Keratinocyte (primary cell): ENCODE measurements around the gene ACVR1B. TPM values are rescaled to one million over a fixed set of nuclear protein-coding genes. Genes with fewer than 3 reads are reported as not detected.

Experiments
- DNase-seq: peaks from one replicate; pipeline ENCODE4 v3.0.0-alpha.2; 2011; ENCODE audit warnings: low read depth, missing footprints, low spot score
- FAIRE-seq: peaks from 2 replicates; lab custom pipeline; 2011; peaks lifted over from hg19 to GRCh38; lab: Jason Lieb, UNC
- H2AFZ ChIP-seq: 2 replicates; pipeline ENCODE4 v1.6.0; 2012; ENCODE audit warnings: low read length, control low read depth, inconsistent platforms; ENCODE audit not compliant: control insufficient read depth
- H3K27ac ChIP-seq: 2 replicates; pipeline ENCODE4 v1.5.1; 2011; ENCODE audit warnings: low read length; ENCODE audit not compliant: control insufficient read depth, insufficient read depth
- H3K27me3 ChIP-seq: 3 replicates; pipeline ENCODE4 v1.6.0; 2011; ENCODE audit warnings: low read length; ENCODE audit not compliant: control insufficient read depth, insufficient read depth; ENCODE audit errors: extremely low read depth
- H3K36me3 ChIP-seq, 2 experiments: 2 replicates in 1 of 2; 3 replicates in 1 of 2; pipeline ENCODE4 v1.5.1; 2011; ENCODE audit warnings: low read length in 2 of 2, mild to moderate bottlenecking in 1 of 2; ENCODE audit not compliant: control insufficient read depth in 2 of 2, insufficient read depth in 2 of 2; ENCODE audit errors: extremely low read depth in 1 of 2
- H3K4me1 ChIP-seq: 3 replicates; pipeline ENCODE4 v1.5.1; 2011; ENCODE audit warnings: low read length; ENCODE audit not compliant: control insufficient read depth, insufficient read depth; ENCODE audit errors: extremely low read depth
- H3K4me2 ChIP-seq: 3 replicates; pipeline ENCODE4 v1.6.0; 2011; ENCODE audit warnings: low read depth, low read length; ENCODE audit not compliant: control insufficient read depth, insufficient read depth; ENCODE audit errors: extremely low read depth
- H3K4me3 ChIP-seq, 3 experiments: fragments of 200-600 bp in 1 of 3; sonication (generic) in 1 of 3; 2 replicates in 2 of 3; 3 replicates in 1 of 3; pipeline ENCODE4 v1.5.1; 2011 to 2016; ENCODE audit warnings: low read length in 3 of 3, mild to moderate bottlenecking in 3 of 3, control low read depth in 2 of 3, inconsistent platforms in 1 of 3, low read depth in 1 of 3, mixed read lengths in 1 of 3, mixed run types in 1 of 3, moderate library complexity in 1 of 3; ENCODE audit not compliant: control insufficient read depth in 2 of 3, insufficient read depth in 2 of 3; ENCODE audit errors: extremely low read depth in 1 of 3
- H3K79me2 ChIP-seq: 2 replicates; pipeline ENCODE4 v1.6.0; 2012; ENCODE audit warnings: low read length; ENCODE audit not compliant: control insufficient read depth, insufficient read depth
- H3K9ac ChIP-seq: 3 replicates; pipeline ENCODE4 v1.6.0; 2011; ENCODE audit warnings: low read length; ENCODE audit not compliant: control insufficient read depth, insufficient read depth; ENCODE audit errors: extremely low read depth
- H3K9me1 ChIP-seq: 3 replicates; pipeline ENCODE4 v1.6.0; 2011; ENCODE audit warnings: low read length; ENCODE audit not compliant: control insufficient read depth, insufficient read depth; ENCODE audit errors: extremely low read depth
- H3K9me3 ChIP-seq: 2 replicates; pipeline ENCODE4 v1.5.1; 2012; ENCODE audit warnings: low read depth, low read length; ENCODE audit not compliant: control insufficient read depth
- H4K20me1 ChIP-seq: 3 replicates; pipeline ENCODE4 v1.6.0; 2011; ENCODE audit warnings: low read length; ENCODE audit not compliant: control insufficient read depth, insufficient read depth; ENCODE audit errors: extremely low read depth
- EZH2 ChIP-seq: IDR thresholded peaks from one replicate; pipeline ENCODE4 v1.6.1; 2012; ENCODE audit warnings: inconsistent platforms, mild to moderate bottlenecking, low read length, moderate library complexity
- dilution Hi-C: fragments of 300-500 bp; cut with MboI; formaldehyde crosslinking; loops from one replicate; pipeline ENCODE4 v1.7.0; 2020; ENCODE audit warnings: low sequenced_read_pairs; ENCODE audit not compliant: extremely low pct_ligation_motif_present
- polyA plus RNA-seq, 5 experiments: library from polyadenylated mRNA; depleted of rRNA in 3 of 5; stranded (reverse) in 3 of 5; stranded (forward) in 1 of 5; unstranded in 1 of 5; fragments of >200 nt; gene quantifications; 1 replicate in 1 of 5; 2 replicates in 3 of 5; 3 replicates in 1 of 5; pipeline versions ENCODE4 v1.2.1 to v1.2.3, GENCODE V29; 2011 to 2012; ENCODE audit warnings: missing spikeins in 2 of 5, low read depth in 1 of 5, low replicate concordance in 1 of 5
- TF ChIP-seq, protein P1 (sequence below), 3 experiments: IDR thresholded peaks in 1 of 3; conservative IDR thresholded peaks in 1 of 3; optimal IDR thresholded peaks in 1 of 3; 2 replicates in 2 of 3; 3 replicates in 1 of 3; pipeline versions ENCODE3 to v1.5.1; 2011; ENCODE audit warnings: low read length in 3 of 3, mild to moderate bottlenecking in 3 of 3, moderate library complexity in 2 of 3, control low read depth in 1 of 3, inconsistent platforms in 1 of 3; ENCODE audit not compliant: insufficient read depth in 2 of 3; ENCODE audit errors: extremely low read depth in 1 of 3

The ACVR1B gene
- polyA plus RNA-seq, 1 donor (not counting 4 experiments of a cell fraction or from before 2014, with no cell fraction given): 12.7 TPM

DNA sequence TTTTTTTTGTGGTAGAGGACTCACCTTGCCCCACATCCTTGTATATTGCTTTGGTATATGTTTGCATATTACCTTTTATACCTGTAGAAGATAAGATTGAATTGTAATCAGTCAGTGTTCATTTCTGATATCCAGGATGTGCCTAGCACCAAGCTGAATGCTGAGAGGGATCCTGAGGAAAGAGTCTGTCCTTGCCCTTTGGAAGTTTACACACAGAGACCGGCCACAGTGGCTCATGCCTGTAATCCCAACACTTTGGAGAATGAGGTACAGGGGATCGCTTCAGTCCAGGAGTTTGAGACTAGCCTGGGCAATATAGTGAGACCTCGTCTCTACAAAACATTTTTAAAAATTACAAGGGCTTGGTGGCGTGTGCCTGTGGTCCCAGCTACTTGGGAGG lies 8.4 kb downstream of the ACVR1B start:
- Histone ChIP-seq H3K4me2 (no peak overlapping the region), H4K20me1 (peaks cover 3% of the 10 kb centered on the region), H3K9ac (no peak overlapping the region), H3K9me3 (no peaks in the 10 kb centered on the region), H3K4me1 (peaks cover 23% of the 10 kb centered on the region), H3K79me2 (peaks cover 69% of the 10 kb centered on the region), H3K27me3 (no peaks in the 10 kb centered on the region), H3K4me3 (no peak overlapping the region), H3K9me1 (no peaks in the 10 kb centered on the region), H3K27ac (no peak overlapping the region), H2AFZ (no peak overlapping the region), H3K36me3 (peaks cover 0 to 2% of the 10 kb centered on the region in 2 experiments)
- no peak for DNase-seq
- no peak for TF ChIP-seq EZH2
- TF ChIP-seq, protein P1, sequence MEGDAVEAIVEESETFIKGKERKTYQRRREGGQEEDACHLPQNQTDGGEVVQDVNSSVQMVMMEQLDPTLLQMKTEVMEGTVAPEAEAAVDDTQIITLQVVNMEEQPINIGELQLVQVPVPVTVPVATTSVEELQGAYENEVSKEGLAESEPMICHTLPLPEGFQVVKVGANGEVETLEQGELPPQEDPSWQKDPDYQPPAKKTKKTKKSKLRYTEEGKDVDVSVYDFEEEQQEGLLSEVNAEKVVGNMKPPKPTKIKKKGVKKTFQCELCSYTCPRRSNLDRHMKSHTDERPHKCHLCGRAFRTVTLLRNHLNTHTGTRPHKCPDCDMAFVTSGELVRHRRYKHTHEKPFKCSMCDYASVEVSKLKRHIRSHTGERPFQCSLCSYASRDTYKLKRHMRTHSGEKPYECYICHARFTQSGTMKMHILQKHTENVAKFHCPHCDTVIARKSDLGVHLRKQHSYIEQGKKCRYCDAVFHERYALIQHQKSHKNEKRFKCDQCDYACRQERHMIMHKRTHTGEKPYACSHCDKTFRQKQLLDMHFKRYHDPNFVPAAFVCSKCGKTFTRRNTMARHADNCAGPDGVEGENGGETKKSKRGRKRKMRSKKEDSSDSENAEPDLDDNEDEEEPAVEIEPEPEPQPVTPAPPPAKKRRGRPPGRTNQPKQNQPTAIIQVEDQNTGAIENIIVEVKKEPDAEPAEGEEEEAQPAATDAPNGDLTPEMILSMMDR (optimal IDR thresholded peaks at IDR 0.05 in 1 of 3, IDR thresholded peaks at IDR 0.05 in 1 of 3, conservative IDR thresholded peaks at IDR 0.05 in 1 of 3; ENCODE audit: extremely low read depth in 1 of 3, insufficient read depth in 2 of 3, low read length in 3 of 3): no peak
- dilution Hi-C loops: no loop called here
- FAIRE-seq: no peak

DNA sequence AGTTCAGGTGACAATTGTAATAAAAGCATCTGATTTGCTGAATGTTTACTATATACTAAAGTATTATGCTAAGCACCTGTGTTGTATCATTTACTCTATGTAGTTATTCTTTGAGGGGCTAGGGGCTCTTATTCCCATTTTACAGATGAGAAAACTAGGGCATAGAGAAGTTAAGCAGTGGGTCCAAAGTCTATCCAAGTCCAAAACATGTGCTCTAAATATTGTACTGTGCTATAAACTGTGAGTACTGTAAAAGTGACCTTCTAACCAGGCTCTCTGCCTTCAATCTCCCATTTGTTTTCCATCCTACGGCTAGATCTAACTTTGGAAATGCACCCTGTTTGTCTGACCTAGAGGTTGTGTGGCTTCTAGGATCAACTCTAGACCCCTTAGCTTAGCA lies 9.0 kb downstream of the ACVR1B start:
- H3K79me2 ChIP-seq: peaks cover 70% of the 10 kb centered on the region
- TF ChIP-seq, protein P1 (optimal IDR thresholded peaks at IDR 0.05 in 1 of 3, IDR thresholded peaks at IDR 0.05 in 1 of 3, conservative IDR thresholded peaks at IDR 0.05 in 1 of 3; ENCODE audit: extremely low read depth in 1 of 3, insufficient read depth in 2 of 3, low read length in 3 of 3): no peak
- TF ChIP-seq EZH2: no peak

More for the DNA sequence above, 9.0 kb downstream of the ACVR1B start:
- no peak overlapping the region for H3K27ac ChIP-seq
- H3K36me3 ChIP-seq: peaks cover 0 to 2% of the 10 kb centered on the region in 2 experiments
- no peak overlapping the region for H3K9ac ChIP-seq
- peaks cover 17% of the 10 kb centered on the region for H3K4me1 ChIP-seq
- H3K4me3 ChIP-seq: no peak overlapping the region
- H2AFZ ChIP-seq: no peak overlapping the region
- H3K27me3 ChIP-seq: no peaks in the 10 kb centered on the region
- H3K4me2 ChIP-seq: no peak overlapping the region
- H3K9me1 ChIP-seq: no peaks in the 10 kb centered on the region
- H4K20me1 ChIP-seq: peaks cover 2% of the 10 kb centered on the region
- H3K9me3 ChIP-seq: no peaks in the 10 kb centered on the region
- dilution Hi-C loops: no loop called here
- DNase-seq (no peak), FAIRE-seq (no peak)
